HPDE6-E6E7 (cell line): Measurements from ENCODE around the gene ETV5.

Source experiments
- DNase-seq: peaks from one replicate; pipeline ENCODE4 v3.0.0; 2011; ENCODE audit warnings: missing footprints; ENCODE audit errors: extremely low spot score

Gene ETV5

DNA sequence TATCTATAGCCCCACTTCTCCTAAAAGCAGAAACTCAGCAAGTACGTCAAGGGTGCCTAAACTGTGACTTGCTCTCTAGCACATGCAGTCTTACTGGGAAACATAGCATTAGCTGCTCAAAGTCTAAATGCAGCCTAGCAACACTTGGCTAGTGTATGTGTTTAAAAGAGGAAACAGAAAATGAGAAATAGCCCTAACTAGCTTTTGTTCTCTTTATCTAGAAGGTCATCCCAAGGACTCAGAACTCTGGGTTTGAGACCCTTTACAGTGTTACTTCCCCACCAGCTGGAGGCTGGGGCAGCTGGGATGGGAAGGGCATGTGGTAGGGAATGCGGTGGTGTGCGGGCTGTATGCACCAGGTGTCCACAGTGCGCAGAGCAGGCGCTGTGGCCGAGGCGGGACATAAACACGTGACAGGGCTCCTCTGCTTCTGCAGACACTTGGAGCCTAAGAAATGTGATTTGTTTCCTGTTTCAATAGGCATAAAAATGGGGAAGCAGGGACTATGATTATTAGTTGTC lies 13.3 kb downstream of the ETV5 start:
- DNase-seq = no peak

- DNase-seq = no peak
These were observed 14.0 kb downstream of the ETV5 start for GRCh38 chr3:186094696-186095425.

DNA sequence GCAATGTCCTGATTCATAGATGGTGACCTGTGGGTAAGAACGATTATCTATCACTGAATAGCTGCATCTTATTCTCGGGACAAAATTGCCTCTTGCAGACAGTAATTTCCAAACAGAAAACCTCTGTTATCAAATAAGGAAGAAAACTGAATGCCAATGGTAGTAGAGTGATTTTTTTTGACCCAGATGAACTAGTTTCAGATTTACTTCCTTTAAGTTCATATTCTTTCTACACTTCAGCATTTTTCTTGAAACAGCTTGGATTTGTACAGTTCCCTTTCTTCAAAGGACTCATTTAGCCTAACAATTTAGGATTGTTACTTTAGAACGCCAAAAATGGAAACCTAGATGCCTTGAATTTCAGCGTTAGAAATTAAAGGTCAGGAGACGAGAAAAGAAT lies 14.6 kb downstream of the ETV5 start:
- DNase-seq = no peak

DNA sequence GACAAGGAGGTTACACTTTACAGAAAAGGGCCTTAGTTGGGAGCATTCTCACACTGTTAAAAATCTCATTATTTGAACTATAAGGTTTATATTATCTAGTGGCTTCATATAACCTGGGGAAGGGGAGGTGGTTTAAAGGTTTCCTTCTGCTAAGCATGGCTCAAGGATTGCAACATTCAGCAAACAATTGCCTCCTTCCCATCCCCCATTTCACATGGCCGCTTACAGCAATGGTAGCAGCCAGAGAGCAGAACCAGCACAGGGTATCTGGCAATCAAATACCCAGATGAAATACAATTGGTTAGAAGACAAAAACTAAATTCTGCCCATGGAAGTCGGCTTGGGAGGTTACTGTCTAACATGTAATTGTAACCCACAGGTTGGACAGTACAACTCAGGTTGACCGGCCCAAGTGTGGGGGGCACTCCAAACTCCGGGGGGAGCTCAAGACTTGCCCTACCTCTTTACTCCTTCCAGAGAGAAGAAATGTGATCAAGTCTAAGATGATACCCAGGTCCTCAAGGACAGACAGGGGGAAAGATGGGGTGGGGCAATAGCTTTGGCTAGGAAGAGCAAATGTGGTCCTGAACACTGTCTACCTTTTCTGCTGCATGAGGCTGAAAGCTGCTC lies 15.5 kb downstream of the ETV5 start:
- DNase-seq = no peak

DNA sequence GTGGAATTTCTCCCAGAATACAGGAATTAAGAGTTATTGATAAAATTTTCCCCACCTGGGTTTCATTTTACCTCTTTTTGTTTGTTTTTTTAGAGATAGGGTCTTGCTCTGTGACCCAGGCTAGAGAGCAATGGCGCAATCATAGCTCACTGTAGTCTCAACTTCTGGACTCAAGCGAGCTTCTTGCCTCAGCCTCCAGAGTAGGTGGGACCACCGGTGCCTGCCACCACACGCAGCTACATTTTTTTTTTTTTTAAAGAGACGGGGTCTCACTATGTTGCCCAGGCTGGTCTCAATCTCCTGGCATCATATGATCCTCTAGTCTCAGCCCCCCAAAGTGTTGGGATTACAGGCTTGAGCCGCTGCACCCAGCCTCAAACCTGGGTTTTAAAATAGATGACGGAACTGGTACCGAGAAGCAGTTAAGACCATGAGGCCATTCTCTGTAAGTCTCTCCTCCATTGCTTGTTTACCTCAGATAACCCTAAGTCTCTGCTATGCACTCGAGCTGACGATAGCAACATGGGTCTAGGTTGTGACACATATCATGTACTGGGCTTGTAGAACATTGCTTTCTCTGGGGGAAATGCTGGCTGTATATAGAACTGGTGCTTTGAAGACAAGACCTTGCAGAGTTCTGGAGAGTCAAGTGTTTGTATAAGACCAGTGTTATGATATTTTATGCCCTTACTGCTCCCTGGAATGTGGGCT lies 16.4 kb downstream of the ETV5 start:
- DNase-seq = no peak

DNA sequence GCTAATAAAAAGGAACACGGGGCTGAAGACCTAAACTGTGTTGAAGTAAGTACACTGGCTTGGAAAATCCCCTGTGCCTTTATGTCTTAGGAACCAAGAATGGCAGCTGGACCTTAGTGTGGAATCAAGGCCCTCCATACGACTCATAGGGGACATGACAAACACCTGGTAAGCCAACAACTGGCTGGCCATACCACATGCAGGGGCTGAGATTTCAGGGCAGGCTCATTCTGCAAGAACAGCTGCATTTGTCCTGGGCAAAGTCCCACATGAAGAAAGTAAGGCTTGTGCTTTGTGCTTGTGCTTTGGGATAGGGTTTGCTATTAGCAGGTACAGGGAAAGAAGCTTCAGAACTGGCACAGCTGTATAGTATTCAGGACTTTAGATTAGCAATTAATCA lies 18.0 kb downstream of the ETV5 start:
- DNase-seq = no peak

- DNase-seq = no peak
These were observed 20.6 kb downstream of the ETV5 start for GRCh38 chr3:186088335-186088734.

- DNase-seq = no peak
These were observed 24.6 kb downstream of the ETV5 start for GRCh38 chr3:186084264-186084663.

DNA sequence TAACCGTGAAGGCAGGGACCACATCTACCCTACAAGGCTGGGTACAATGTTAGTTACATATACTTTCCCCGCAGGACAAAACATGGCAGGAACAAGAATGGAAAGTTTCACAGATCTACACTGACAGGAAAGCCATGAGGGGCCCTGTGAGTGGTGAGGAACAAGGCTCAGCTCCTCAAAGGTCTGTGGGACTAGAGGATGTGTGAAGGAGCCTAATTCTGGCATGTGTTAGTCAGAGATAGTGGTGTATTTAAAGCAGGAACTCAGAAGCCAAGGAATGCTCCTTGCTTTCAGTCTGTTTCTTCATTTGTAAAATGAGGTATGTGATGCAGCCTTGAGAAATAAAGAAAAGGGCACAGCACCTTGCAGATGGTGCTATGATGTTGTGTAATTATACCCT lies 25.1 kb downstream of the ETV5 start:
- DNase-seq = no peak

- DNase-seq = no peak
These were observed 26.7 kb downstream of the ETV5 start for GRCh38 chr3:186082150-186082549.

GRCh38 chr3:186081678-186082077 lies 27.2 kb downstream of the ETV5 start:
- DNase-seq = no peak

DNA sequence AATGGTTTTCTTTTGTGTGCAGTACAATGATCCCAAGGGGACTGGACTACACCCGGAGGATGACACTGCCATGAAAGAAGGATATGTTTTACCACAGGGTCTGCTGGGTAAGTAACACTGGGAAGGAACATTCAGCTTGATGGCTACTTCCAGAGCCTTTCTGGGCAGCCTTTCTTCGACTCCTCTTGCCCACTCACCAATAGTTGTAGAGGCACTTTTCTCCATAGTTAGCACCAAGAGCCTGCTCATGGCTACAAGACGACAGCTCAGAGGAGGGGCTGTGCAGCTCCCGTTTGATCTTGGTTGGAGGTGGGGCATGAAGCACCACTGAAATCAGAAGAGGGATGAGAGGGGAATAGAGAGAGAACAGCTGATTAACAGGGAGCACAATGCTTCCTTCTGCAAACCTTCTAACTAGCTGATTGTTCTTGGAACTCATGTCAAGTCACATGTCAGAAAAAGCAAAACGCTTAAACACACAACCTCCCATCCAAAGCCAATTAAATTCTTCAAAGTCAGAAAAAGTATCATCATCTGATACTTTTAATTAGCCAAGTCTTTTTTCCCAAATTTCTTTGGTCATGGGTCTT lies 27.9 kb downstream of the ETV5 start:
- DNase-seq = no peak

- DNase-seq = no peak
These were observed 29.0 kb downstream of the ETV5 start for GRCh38 chr3:186079925-186080324.

GRCh38 chr3:186077466-186077865 lies 31.4 kb downstream of the ETV5 start:
- DNase-seq = no peak

- peak; percentile 12 for DNase-seq
These were observed 32.8 kb downstream of the ETV5 start for GRCh38 chr3:186075931-186076567.

DNA sequence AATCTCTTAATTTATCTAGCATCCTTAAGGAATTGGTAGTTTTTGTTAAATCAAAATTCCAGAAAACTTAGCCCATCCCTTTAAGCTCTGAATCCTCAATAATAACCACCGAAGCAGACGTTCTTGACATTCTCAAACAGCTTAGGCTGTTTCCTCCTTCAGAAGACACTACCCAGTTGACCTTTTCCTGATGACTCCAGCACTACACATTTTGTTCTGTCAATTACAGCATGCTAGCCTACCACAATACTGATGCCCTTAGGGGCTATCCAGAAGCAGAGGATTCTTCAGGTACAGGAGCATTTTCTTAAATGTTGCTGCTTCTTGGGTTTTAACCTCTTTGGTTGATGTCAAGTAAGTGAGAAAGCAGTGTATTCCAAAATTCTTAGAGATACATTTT lies 33.4 kb downstream of the ETV5 start:
- DNase-seq = no peak

DNA sequence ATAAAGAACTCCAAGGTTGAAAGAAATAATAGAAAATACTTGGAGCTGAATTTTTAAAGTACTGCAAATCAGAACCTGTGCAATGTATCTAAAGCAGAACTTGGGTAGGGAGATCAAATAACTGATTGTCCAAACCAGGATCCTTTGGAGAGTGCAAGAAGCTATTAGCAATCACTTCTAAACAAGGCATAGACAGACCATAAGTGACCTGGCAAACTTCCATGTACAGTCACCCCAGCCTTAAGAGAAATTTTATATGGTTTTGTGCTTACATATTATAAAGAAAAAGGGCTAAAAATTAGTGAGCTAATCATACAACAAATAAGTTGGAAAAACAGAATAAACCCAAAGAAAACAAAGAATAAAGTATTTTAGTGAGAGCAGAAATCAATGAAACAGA lies 35.2 kb downstream of the ETV5 start:
- DNase-seq = no peak

GRCh38 chr3:186070996-186071395 lies 37.9 kb downstream of the ETV5 start:
- DNase-seq = no peak

GRCh38 chr3:186070550-186070949 lies 38.3 kb downstream of the ETV5 start:
- no peak for DNase-seq

DNA sequence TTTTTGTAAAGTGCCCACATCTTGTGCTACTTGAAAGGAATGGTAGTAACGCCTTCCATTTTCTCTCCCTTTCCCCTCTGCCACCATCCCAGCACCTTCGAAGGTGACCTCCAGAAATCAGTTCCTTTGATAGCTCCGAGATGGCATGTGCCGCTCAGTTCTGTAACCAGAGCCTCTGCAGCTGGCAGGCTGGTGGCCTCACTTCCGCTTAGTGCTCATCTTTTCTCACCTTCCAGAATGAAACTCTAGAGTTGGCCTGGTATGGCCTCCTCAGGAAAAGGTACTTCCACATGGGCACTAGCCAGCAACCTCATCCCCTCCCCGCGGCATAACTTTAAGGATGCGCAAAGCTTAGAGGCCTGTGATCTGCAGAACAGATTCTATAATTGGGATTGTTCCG lies 38.8 kb downstream of the ETV5 start:
- DNase-seq = no peak

DNA sequence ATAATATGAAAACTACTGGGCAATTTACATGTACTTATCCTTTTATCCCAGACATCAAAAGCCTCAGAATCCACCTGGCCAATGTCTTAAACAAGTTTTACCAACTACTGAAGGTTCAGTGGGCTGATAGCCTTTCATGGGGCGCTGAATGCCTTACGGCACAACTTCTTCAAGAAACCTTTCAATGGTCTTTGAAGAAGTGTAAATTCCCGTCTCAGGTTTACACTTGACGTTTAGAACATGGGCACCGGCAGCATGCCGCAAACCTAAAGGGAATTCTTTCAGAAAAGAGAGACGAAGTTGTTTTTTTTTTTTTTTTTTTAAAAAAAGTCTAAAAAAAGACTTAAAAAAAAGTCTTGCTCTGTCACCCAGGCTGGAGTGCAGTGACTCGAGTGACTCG lies 39.7 kb downstream of the ETV5 start:
- no peak for DNase-seq

GRCh38 chr3:186068243-186068552 lies 40.7 kb downstream of the ETV5 start:
- no peak for DNase-seq
